SK-N-SH (cell line): ENCODE results near the gene ACE.

Source experiments
- EP300 ChIP-seq, 2 experiments: IDR thresholded peaks; 2 replicates each; pipeline versions ENCODE4 v1.4.0 to v1.6.1; 2012; ENCODE audit warnings: borderline replicate concordance in 1 of 2, low read depth in 1 of 2, low read length in 1 of 2
- POLR2AphosphoS5 ChIP-seq: IDR thresholded peaks from 2 replicates; pipeline ENCODE4 v1.6.1; 2012; ENCODE audit warnings: low read depth, low read length
- RAD21 ChIP-seq: IDR thresholded peaks from 2 replicates; pipeline ENCODE4 v1.6.1; 2012; ENCODE audit warnings: mild to moderate bottlenecking, low read length

DNA sequence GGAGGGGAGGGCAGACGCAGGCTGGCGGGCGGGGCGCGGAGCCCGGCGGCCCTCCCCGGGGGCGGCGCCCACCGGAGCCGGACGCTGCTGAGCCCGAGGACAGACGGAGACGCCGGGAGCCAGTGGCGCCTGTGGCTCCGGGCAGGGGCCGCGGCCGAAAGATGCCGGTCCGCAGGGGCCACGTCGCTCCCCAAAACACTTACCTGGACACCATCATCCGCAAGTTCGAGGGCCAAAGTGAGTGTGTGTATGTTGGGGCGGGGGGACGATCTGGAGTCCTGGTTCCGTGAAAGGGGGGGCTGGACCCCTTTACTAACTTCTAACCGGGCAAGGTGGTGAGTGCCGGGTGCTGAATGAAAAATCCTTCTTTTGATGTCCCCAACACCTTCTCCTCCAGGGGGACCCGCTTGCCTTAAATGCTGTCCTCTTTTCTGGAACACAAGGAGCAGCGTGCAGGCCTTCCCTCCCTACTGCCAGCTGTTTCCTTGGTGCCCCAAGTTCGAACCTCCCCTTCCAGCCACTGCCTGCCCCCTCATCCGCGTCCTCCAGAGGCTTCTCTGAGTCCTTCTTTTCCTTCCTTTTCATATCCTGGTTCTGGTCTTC, 46.5 kb downstream of the ACE start, which contains the start of gene KCNH6:
- TF ChIP-seq EP300 (IDR thresholded peaks at IDR 0.05; ENCODE audit: borderline replicate concordance in 1 of 2, low read depth in 1 of 2, low read length in 1 of 2) (no peak), POLR2AphosphoS5 (no peak), RAD21 (peak; percentile 11; the same call in 1 of the 2 replicates)
